Astrocyte of the spinal cord (primary cell): ENCODE measurements around the gene SLC18A2.

Source experiments
- DNase-seq: peaks from one replicate; pipeline ENCODE4 v3.0.0; 2011; ENCODE audit warnings: low read depth, low spot score
- H3K4me3 ChIP-seq: 2 replicates; pipeline ENCODE4 v1.5.1; 2011; ENCODE audit warnings: low read depth, mild to moderate bottlenecking, low read length, moderate library complexity
- in situ Hi-C: cut with HindIII; loops from 2 replicates; pipeline ENCODE4 v1.10.0; 2017; ENCODE audit warnings: low sequenced_read_pairs
- TF ChIP-seq, protein P1 (sequence below): IDR thresholded peaks from 2 replicates; pipeline ENCODE4 v1.5.1; 2012; ENCODE audit warnings: low read depth, mild to moderate bottlenecking, low read length, inconsistent platforms

The SLC18A2 gene

DNA sequence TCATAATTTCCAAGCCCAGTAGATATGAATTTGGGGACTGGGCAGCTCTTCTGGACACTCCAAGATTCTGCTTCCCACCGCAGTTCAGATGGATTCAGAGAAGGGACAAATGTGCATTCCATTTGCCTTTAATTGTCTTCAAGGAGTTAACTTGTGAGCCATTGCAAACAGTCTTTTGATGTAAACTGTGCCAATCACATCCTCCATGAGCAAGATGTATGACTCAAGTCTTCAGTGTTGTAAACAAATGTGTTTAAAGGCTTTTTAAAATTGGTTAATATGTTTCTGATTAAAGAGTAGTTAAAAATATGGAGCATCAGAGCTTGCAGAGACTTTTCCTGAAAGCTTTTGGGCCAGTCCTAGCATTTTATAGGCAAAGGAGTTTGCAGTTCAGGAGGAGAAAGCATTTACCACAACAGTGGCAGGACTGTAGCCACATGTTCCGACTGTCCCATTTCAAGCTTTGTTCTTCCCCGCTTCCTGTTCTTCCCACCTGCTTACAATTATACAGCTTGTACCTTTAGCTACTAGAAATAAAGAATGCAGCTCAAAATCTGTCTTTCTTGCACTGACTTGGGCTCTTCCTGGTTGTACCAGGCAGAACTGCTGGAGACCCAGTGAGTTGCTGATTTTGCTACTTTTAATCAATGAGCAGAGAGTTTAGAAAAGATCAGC, 6.2 kb downstream of the SLC18A2 start:
- H3K4me3 ChIP-seq = no peak overlapping the region
- in situ Hi-C loops = no loop called here
- DNase-seq = no peak
- TF ChIP-seq, protein P1, sequence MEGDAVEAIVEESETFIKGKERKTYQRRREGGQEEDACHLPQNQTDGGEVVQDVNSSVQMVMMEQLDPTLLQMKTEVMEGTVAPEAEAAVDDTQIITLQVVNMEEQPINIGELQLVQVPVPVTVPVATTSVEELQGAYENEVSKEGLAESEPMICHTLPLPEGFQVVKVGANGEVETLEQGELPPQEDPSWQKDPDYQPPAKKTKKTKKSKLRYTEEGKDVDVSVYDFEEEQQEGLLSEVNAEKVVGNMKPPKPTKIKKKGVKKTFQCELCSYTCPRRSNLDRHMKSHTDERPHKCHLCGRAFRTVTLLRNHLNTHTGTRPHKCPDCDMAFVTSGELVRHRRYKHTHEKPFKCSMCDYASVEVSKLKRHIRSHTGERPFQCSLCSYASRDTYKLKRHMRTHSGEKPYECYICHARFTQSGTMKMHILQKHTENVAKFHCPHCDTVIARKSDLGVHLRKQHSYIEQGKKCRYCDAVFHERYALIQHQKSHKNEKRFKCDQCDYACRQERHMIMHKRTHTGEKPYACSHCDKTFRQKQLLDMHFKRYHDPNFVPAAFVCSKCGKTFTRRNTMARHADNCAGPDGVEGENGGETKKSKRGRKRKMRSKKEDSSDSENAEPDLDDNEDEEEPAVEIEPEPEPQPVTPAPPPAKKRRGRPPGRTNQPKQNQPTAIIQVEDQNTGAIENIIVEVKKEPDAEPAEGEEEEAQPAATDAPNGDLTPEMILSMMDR = no peak

DNA sequence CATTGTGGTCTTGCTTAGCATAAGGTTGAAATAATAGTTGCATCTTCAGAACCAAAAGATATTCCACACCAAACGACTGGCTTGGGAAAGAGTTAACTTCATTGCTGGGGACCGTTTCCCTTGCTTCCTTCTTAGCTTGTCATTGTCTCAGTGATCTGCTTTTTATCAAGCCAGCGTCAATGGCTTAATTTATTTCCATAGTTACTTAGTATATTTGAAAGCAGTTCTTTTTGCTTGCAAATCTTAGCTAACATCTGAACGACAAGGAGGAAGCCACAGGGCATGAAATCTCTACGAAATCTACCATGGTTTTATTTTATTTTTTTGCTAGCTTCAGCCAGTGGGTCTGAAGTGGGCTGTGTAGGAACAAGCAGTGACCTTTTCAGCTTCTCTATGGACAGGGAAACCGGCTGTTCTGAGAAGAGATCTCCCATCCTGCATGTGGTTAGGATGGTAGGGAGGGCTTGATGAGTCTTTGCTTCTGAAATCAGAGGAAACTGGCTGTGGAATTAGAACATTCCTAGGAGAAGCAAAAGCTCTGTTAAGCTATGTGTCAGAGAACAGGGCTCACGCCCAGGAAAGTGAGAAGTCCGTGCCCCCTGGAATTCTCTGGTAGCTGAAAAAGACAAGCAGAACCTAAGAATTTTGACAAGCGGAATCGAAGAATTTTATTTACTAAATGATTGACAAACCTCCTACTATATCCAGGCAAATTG, 8.0 kb downstream of the SLC18A2 start:
- DNase-seq = no peak
- H3K4me3 ChIP-seq = no peak overlapping the region
- in situ Hi-C loops = no loop called here
- TF ChIP-seq, protein P1 = no peak

DNA sequence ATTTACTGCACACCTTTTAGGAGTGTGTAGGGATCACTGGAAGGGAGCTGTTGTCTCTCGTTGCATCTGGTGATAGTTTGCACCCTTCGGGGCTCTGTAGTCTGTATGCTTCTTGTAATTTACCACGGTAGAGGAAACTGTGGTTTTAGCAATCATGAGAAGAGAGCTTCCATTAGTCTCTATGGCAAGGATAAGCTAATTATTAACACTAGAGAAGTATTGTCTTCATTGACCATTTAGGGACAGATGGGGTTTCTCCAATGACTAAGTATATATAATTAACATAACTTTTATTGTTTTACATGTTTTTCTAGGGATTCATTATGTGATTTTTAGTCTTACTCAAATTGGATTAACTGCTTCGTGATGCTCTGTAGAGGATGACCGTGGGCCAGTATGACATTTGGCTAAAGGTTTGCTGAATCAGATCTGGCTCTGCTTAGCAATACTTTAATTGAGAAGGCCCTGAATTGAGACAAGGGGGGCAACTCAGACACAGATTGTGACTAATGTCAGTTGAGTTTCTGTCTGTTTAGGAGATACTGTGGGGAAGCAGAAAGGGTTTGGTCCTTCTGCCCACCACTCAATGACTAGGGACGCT, 8.7 kb downstream of the SLC18A2 start:
- DNase-seq = no peak
- in situ Hi-C loops = no loop called here
- TF ChIP-seq, protein P1 = no peak
- no peak overlapping the region for H3K4me3 ChIP-seq

DNA sequence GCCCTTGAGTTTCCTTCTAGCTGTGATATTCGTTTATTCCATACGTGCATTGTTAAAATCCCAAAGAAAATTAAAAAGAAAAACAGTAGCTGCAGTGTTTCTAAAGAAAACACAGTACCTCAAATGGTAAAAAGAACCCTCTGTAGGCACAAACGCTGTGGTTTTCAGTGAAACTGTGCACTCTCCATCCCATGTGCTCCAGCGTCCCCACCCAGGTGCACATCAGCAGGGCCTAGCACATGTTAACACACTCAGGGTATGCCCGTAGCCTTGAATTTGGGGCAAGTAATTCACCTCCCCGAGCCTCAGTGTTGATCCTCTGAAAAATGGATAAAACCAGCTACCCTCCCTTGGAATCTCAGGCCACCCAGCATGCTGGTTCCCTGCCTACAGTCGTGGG, 9.5 kb downstream of the SLC18A2 start:
- H3K4me3 ChIP-seq = no peak overlapping the region
- TF ChIP-seq, protein P1 = no peak
- no peak for DNase-seq
- in situ Hi-C loops = no loop called here

DNA sequence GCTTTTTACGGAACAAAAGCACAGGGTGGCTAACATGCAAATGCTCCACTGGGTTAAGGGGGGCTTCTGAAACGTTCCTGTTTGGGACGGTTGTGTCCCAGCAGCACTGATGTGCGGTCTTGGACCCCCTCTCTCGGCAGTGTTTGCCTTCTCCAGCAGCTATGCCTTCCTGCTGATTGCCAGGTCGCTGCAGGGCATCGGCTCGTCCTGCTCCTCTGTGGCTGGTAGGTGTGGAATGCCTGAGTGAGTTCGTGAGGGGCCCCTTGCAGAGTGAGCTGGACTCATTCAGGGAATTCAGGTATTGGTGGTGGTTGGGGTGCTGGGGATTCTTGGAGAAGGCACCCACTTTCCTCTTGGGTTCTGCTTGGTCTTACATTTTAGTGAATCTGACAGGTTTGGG, 13.0 kb downstream of the SLC18A2 start:
- DNase-seq = no peak
- no peak overlapping the region for H3K4me3 ChIP-seq
- TF ChIP-seq, protein P1 = no peak
- in situ Hi-C loops = no loop called here

DNA sequence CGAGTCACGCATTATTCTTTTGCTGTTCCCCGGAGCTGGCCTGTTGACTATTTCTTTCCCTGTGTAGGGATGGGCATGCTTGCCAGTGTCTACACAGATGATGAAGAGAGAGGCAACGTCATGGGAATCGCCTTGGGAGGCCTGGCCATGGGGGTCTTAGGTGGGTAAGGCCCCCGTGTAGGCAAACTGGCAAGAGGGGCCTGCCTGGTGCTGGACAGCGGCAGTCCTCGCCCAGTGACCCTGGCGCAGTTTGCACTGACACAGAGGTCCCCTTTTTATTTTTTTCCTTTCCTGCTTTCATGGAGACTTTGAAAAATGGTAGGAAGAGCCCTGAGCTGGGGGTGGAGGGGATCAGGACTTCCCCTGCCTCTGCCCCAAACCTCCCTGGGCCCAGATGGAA, 13.4 kb downstream of the SLC18A2 start:
- TF ChIP-seq, protein P1 = no peak
- DNase-seq = no peak
- H3K4me3 ChIP-seq = no peak overlapping the region
- in situ Hi-C loops = no loop called here
